ENCODE results near the gene CFB.

GRCh38 chr6:31971279-31971992, 25.5 kb downstream of the CFB start:
- TF ChIP-seq CEBPB (IDR thresholded peaks at IDR 0.05; ENCODE audit: low read depth, low read length): no peak
- no peak for TF ChIP-seq CTCF (conservative IDR thresholded peaks at IDR 0.05; ENCODE audit: low read depth, low read length)
- TF ChIP-seq RAD21 (IDR thresholded peaks at IDR 0.05; ENCODE audit: low read length): no peak
- TF ChIP-seq POLR2A (IDR thresholded peaks at IDR 0.05; ENCODE audit: low read depth, low read length): peak; percentile 59; the same call in 1 of the 2 replicates
- TF ChIP-seq BHLHE40 (IDR thresholded peaks at IDR 0.05; ENCODE audit: low read depth, low read length): no peak

Data from IMR-90 (cell line).